Lower leg skin (tissue), 4 donors: ENCODE results near the gene ACAA1. TPM values are rescaled to one million over a fixed set of nuclear protein-coding genes. Genes with fewer than 3 reads are reported as not detected.
A peak's percentile ranks its signal among the peaks of the same experiment; 100 is the strongest.
"Not testable (repeated sequence)": the region's sequence is repeated elsewhere in the genome, so short reads cannot be mapped to it uniquely, and the experiment has no call there.

Experiments
- DNase-seq, 2 donors: peaks; one replicate each; pipeline ENCODE4 v3.0.0-alpha.2; 2019; ENCODE audit warnings: low spot score in 2 of 2
- H3K4me3 ChIP-seq: fragments of 200-600 bp; sonication (generic); 2 replicates; pipeline ENCODE4 v1.5.1; 2017; ENCODE audit warnings: mild to moderate bottlenecking, low read depth; ENCODE audit not compliant: poor library complexity, severe bottlenecking
- CTCF ChIP-seq, 3 donors: fragments of 450-650 bp; IDR thresholded peaks; one replicate each; pipeline ENCODE4 v1.5.1; 2016; ENCODE audit warnings: antibody characterized with exemption in 3 of 3, mild to moderate bottlenecking in 3 of 3, moderate library complexity in 2 of 3
- POLR2A ChIP-seq, 2 donors: fragments of 450-650 bp; IDR thresholded peaks; one replicate each; pipeline ENCODE4 v1.6.1; 2016 to 2017; ENCODE audit warnings: antibody characterized with exemption in 2 of 2, mild to moderate bottlenecking in 1 of 2, moderate library complexity in 1 of 2
- WGBS, 2 donors: methylation state at CpG; one replicate each; pipeline ENCODE4 v1.1.5; 2018; 5-methylcytosine and 5-hydroxymethylcytosine counted together
- intact Hi-C: fragments of 100-400 bp; cut with DNase I; formaldehyde crosslinking; loops from one replicate; pipeline ENCODE4 v1.15.0; 2023; ENCODE audit warnings: low total_unique reads
- total RNA-seq, 4 donors: library from RNA; depleted of rRNA; stranded (reverse); fragments of >200 nt; gene quantifications; one replicate each; pipeline ENCODE4 v1.1.0, GENCODE V29; 2016

ACAA1 gene
- total RNA-seq, 4 donors from 2014 or later = 28.1 to 50.1 (median 40.2) TPM

GRCh38 chr3:38164643-38164951 lies 27.7 kb upstream of the ACAA1 start:
- H3K4me3 ChIP-seq = peak overlapping the region; percentile 22
- no peak for DNase-seq
- intact Hi-C loops = loop anchor here (5.0 kb wide), 1 partner anchor 557 kb away; no protein-coding TSS in a partner anchor
- 0 to 1% methylated on average over 16 to 17 of the region's 17 CpGs for WGBS, 2 donors
- TF ChIP-seq CTCF (IDR thresholded peaks at IDR 0.05) (no peak), POLR2A (IDR thresholded peaks at IDR 0.05) (no peak)

DNA sequence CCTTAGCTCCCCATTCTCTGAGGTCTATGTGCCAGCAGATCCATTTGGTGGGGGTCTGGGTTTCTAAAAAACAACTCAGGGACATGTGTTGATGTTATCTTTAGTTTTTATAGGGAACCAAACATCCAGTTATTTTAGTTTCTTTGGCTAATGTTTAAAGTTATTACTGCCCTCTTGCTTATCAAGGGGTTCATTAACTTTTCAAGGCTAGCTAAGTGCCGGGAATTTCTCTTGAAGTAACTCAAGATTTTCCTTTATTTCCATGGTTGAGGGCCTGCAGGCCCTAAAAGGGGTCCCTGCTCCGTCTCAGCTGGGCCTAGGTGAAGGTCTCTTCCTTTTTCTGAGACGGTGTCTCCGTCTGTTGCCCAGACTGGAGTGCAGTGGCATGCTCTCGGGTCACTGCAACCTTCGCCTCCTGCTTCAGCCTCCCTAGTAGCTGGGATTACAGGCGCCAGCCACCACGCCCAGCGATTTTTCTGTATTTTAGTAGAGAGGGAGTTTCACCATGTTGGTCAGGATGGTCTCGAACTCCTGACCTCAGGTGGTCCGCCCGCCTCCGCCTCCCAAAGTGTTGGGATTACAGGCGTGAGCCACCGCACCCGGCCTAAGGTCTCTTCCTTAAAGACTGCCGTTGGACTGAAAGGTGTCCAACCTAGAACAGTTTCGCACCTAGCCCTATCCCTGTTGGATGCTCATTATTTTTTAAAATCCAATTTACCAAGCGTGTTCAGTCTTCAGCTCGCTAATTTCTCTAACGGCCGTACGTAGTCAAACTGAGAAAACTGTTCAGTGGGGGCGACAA lies 27.1 kb upstream of the ACAA1 start:
- TF ChIP-seq CTCF (IDR thresholded peaks at IDR 0.05) (no peak), POLR2A (IDR thresholded peaks at IDR 0.05) (no peak)
- peak overlapping the region; percentile 22 for H3K4me3 ChIP-seq
- intact Hi-C loops = loop anchor here (5.0 kb wide), 1 partner anchor 557 kb away; no protein-coding TSS in a partner anchor
- WGBS, 2 donors = 71 to 72% methylated on average over 24 of the region's 24 CpGs
- DNase-seq = peak in 1 of 2 donors; percentile 82

GRCh38 chr3:38163117-38163840 lies 26.4 kb upstream of the ACAA1 start:
- intact Hi-C loops = loop anchor here (5.0 kb wide), 1 partner anchor 556 kb away; no protein-coding TSS in a partner anchor
- 92 to 94% methylated on average over 12 of the region's 12 CpGs for whole genome bisulfite sequencing, 2 donors

DNA sequence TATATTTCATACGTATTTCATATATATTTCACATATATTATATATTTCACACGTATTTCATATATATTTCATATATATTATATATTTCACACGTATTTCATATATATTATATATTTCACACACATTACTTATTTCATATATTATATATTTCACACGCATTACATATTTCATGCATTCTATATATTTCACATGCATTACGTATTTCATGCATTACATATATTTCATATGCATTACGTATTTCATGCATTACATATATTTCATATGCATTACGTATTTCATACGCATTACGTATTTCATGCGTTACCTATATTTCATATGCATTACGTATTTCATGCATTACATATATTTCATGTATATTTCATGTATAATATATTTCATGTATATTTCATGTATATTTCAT lies 23.8 kb upstream of the ACAA1 start:
- DNase-seq, H3K4me3 ChIP-seq: not testable (repeated sequence)
- intact Hi-C loops = loop anchor here (5.0 kb wide), 1 partner anchor 553 kb away; no protein-coding TSS in a partner anchor
- WGBS, 2 donors = 93 to 95% methylated on average over 11 of the region's 11 CpGs

More at GRCh38 chr3:38163117-38163840, 26.4 kb upstream of the ACAA1 start:
- H3K4me3 ChIP-seq = no peak overlapping the region
- TF ChIP-seq POLR2A (IDR thresholded peaks at IDR 0.05) (no peak), CTCF (IDR thresholded peaks at IDR 0.05) (no peak)
- peak in 1 of 2 donors; percentile 50 for DNase-seq

GRCh38 chr3:38158472-38158871 lies 21.5 kb upstream of the ACAA1 start:
- 75 to 77% methylated on average over 5 of the region's 5 CpGs for WGBS, 2 donors
- intact Hi-C loops = no loop called here
- H3K4me3 ChIP-seq = no peak overlapping the region
- no peak for TF ChIP-seq POLR2A (IDR thresholded peaks at IDR 0.05)
- TF ChIP-seq CTCF (IDR thresholded peaks at IDR 0.05) = no peak
- DNase-seq = no peak

GRCh38 chr3:38157595-38157994 lies 20.7 kb upstream of the ACAA1 start:
- no peak for TF ChIP-seq POLR2A (IDR thresholded peaks at IDR 0.05)
- TF ChIP-seq CTCF (IDR thresholded peaks at IDR 0.05) = no peak
- no peak overlapping the region for H3K4me3 ChIP-seq
- no peak for DNase-seq
- intact Hi-C loops = no loop called here
- WGBS, 2 donors = 69 to 70% methylated on average over 3 of the region's 3 CpGs
